ENCODE results near the gene ASTE1.
A peak's percentile ranks its signal among the peaks of the same experiment; 100 is the strongest.

The ASTE1 gene

DNA sequence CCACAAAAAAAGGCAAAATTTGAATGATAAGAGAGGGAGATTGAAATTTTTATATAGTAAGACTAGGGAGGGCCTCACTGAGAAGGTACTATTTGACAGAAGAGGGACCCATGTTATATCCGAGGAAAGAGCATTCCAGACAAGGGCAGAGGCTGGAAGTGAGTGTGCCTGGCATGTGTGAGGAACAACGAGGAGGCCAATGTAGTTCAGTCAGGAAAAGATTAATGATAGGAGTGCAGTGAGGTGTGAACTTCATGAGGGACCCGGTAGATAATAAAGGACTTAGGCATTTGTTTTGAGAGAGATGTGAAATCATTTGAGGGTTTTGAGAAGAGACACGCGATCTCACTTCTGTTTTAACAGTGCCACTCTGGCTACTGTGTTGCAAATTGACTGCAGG is 36.3 kb downstream of the ASTE1 start:
- no peak for DNase-seq (ENCODE audit: low read depth)
- no peak for TF ChIP-seq MYC (IDR thresholded peaks at IDR 0.05; ENCODE audit: low read depth, low read length)
- no peak overlapping the region for H3K4me3 ChIP-seq (ENCODE audit: low read depth, low read length)

DNA sequence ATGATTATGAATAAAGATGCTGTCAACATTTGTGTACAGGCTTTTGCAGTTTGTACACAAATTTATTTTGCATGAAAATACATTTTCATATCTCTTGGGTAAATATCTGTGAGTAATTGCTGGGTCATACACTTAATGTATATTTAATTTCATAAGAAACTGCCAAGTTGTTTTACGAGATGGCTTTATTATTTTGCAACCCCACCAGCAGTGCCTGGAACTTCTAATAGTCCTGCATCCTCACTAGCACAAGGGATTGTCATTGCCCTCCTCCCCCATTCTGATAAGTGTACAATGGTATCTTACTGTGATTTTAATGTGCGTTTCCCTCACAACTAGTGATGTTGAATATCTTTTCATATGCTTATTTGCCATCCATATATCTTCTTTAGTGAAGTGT is 45.2 kb downstream of the ASTE1 start:
- H3K4me3 ChIP-seq (ENCODE audit: low read depth, low read length), result no peak overlapping the region
- TF ChIP-seq, protein P1, sequence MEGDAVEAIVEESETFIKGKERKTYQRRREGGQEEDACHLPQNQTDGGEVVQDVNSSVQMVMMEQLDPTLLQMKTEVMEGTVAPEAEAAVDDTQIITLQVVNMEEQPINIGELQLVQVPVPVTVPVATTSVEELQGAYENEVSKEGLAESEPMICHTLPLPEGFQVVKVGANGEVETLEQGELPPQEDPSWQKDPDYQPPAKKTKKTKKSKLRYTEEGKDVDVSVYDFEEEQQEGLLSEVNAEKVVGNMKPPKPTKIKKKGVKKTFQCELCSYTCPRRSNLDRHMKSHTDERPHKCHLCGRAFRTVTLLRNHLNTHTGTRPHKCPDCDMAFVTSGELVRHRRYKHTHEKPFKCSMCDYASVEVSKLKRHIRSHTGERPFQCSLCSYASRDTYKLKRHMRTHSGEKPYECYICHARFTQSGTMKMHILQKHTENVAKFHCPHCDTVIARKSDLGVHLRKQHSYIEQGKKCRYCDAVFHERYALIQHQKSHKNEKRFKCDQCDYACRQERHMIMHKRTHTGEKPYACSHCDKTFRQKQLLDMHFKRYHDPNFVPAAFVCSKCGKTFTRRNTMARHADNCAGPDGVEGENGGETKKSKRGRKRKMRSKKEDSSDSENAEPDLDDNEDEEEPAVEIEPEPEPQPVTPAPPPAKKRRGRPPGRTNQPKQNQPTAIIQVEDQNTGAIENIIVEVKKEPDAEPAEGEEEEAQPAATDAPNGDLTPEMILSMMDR (IDR thresholded peaks at IDR 0.05; ENCODE audit: low read depth, low read length), result no peak
- TF ChIP-seq, protein P2, sequence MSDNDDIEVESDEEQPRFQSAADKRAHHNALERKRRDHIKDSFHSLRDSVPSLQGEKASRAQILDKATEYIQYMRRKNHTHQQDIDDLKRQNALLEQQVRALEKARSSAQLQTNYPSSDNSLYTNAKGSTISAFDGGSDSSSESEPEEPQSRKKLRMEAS (IDR thresholded peaks at IDR 0.05; ENCODE audit: low read depth, low read length), result no peak
- TF ChIP-seq POLR2A (IDR thresholded peaks at IDR 0.05; ENCODE audit: extremely low read depth, insufficient read length) (no peak), MYC (IDR thresholded peaks at IDR 0.05; ENCODE audit: low read depth, low read length) (no peak)
- DNase-seq (ENCODE audit: low read depth), result peak; percentile 6

DNA sequence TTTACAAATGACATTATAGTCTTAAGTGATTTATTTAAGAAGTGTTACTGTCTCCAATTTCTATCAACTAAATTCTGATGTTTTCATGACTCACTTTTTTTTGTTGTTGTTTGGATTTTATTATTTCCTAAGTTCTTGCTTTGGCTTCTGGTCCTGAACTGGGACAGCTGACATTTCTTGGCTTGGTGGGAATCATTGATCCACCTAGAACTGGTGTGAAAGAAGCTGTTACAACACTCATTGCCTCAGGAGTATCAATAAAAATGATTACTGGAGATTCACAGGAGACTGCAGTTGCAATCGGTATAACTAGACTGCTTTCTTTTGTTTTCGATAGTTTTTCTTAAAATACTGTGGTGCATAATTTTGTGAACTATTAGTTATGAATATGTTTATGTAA is 47.5 kb downstream of the ASTE1 start:
- no peak for DNase-seq (ENCODE audit: low read depth)
- TF ChIP-seq, protein P2 (IDR thresholded peaks at IDR 0.05; ENCODE audit: low read depth, low read length), result no peak
- TF ChIP-seq MYC (IDR thresholded peaks at IDR 0.05; ENCODE audit: low read depth, low read length) (no peak), POLR2A (IDR thresholded peaks at IDR 0.05; ENCODE audit: extremely low read depth, insufficient read length) (no peak)
- TF ChIP-seq, protein P1 (IDR thresholded peaks at IDR 0.05; ENCODE audit: low read depth, low read length), result no peak
- no peak overlapping the region for H3K4me3 ChIP-seq (ENCODE audit: low read depth, low read length)

DNA sequence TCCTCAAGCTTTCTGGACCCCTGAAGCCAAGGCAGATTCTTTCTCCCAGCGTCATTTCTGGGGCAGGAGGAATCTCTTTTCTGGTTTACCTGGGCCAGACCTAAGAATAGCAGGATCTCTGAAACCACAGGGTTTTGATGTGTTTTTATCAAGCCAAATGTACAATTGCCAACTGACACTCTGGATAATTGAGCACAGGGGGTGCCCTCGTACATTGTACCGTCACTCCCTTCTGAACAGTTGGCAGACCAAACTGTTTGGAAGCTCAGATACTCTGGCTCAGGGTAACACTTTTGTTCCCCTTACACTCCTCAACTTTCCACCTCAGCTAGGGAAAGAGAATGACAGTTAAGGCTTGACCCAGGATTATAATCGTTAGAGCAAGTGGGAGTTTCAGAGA is 49.9 kb downstream of the ASTE1 start:
- TF ChIP-seq POLR2A (IDR thresholded peaks at IDR 0.05; ENCODE audit: extremely low read depth, insufficient read length) (no peak), MYC (IDR thresholded peaks at IDR 0.05; ENCODE audit: low read depth, low read length) (no peak)
- TF ChIP-seq, protein P1 (IDR thresholded peaks at IDR 0.05; ENCODE audit: low read depth, low read length), result no peak
- TF ChIP-seq, protein P2 (IDR thresholded peaks at IDR 0.05; ENCODE audit: low read depth, low read length), result no peak
- H3K4me3 ChIP-seq (ENCODE audit: low read depth, low read length), result no peak overlapping the region
- no peak for DNase-seq (ENCODE audit: low read depth)

DNA sequence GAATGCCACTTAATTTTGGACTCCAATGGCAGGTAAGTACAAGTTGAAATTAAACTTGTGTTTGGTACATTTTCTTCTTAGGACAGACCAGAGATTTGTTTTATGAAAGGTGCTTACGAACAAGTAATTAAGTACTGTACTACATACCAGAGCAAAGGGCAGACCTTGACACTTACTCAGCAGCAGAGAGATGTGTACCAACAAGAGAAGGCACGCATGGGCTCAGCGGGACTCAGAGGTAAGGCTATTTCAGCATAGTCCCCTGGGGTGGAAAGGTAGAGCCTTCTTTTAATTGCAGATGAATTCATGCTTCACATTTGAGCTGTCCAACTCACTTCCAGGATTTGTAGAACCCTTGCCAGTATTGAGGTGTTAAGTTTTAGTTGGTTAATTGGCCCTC is 51.4 kb downstream of the ASTE1 start:
- no peak overlapping the region for H3K4me3 ChIP-seq (ENCODE audit: low read depth, low read length)

DNA sequence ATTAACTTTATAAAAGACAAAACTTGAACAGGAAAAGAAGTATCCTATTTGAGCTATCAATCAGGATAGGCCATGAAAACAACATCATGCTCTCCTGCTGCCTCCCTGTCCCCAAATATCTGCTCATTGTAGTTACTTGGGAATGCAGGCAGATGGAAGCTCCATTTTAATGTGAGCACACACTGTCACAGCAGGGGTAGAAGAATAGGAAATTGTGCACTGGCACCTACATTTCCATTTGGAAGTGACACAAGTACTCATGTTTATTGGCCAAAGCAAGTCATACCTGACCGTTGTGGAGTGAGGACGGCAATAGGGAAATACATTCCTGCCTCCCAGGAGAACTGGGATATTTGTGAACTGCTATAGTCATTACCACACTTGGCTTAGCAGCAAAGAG is 52.4 kb downstream of the ASTE1 start:
- no peak overlapping the region for H3K4me3 ChIP-seq (ENCODE audit: low read depth, low read length)

More for the DNA sequence above, 51.4 kb downstream of the ASTE1 start:
- DNase-seq (ENCODE audit: low read depth), result no peak
- TF ChIP-seq, protein P1 (IDR thresholded peaks at IDR 0.05; ENCODE audit: low read depth, low read length), result no peak
- TF ChIP-seq MYC (IDR thresholded peaks at IDR 0.05; ENCODE audit: low read depth, low read length) (no peak), POLR2A (IDR thresholded peaks at IDR 0.05; ENCODE audit: extremely low read depth, insufficient read length) (no peak)
- TF ChIP-seq, protein P2 (IDR thresholded peaks at IDR 0.05; ENCODE audit: low read depth, low read length), result no peak

More for the DNA sequence above, 52.4 kb downstream of the ASTE1 start:
- TF ChIP-seq, protein P1 (IDR thresholded peaks at IDR 0.05; ENCODE audit: low read depth, low read length), result no peak
- TF ChIP-seq POLR2A (IDR thresholded peaks at IDR 0.05; ENCODE audit: extremely low read depth, insufficient read length) (no peak), MYC (IDR thresholded peaks at IDR 0.05; ENCODE audit: low read depth, low read length) (no peak)
- TF ChIP-seq, protein P2 (IDR thresholded peaks at IDR 0.05; ENCODE audit: low read depth, low read length), result no peak
- DNase-seq (ENCODE audit: low read depth), result no peak
